Measurements from ENCODE around the gene THTPA. TPM values are rescaled to one million over a fixed set of nuclear protein-coding genes. Genes with fewer than 3 reads are reported as not detected.
A peak's percentile ranks its signal among the peaks of the same experiment; 100 is the strongest.

THTPA gene
- total RNA-seq, 1 experiment from 2014 or later, result 20.0 TPM

- POLR2A ChIA-PET, result interaction anchor here (1.0 kb wide), 1 partner anchor 44 kb away, joined by 5 read pairs; no protein-coding TSS in a partner anchor
- H3K36me3 Mint-ChIP-seq, result peaks cover 5% of the 10 kb centered on the region; the same call in 1 of the 2 replicates
- DNase-seq (ENCODE audit: low spot score) (peak; percentile 55), ATAC-seq (no peak)
- no peak overlapping the region for H3K27ac Mint-ChIP-seq
- CTCF ChIA-PET, result interaction anchor here (0.8 to 4.8 kb wide), 9 partner anchors 9 to 528 kb away, joined by 3 to 38 read pairs (median 7); partner anchors contain the start of gene DHRS4
- peaks cover 17% of the 10 kb centered on the region for H3K4me1 Mint-ChIP-seq
- H3K4me3 Mint-ChIP-seq, result no peak overlapping the region
- peaks cover 12% of the 10 kb centered on the region for H3K9me3 Mint-ChIP-seq
- TF ChIP-seq ZNF121 (CRISPR knock-in tag; IDR thresholded peaks at IDR 0.05) (no peak), ZNF232 (CRISPR knock-in tag; IDR thresholded peaks at IDR 0.05) (no peak), ZNF671 (CRISPR knock-in tag; IDR thresholded peaks at IDR 0.05) (no peak), USF1 (CRISPR knock-in tag; IDR thresholded peaks at IDR 0.05) (no peak), NR3C1 (CRISPR knock-in tag; conservative IDR thresholded peaks at IDR 0.05; ENCODE audit: low read depth) (no peak), TEAD4 (CRISPR knock-in tag; IDR thresholded peaks at IDR 0.05) (no peak), TP53 (CRISPR knock-in tag; IDR thresholded peaks at IDR 0.05) (no peak), OVOL2 (CRISPR knock-in tag; IDR thresholded peaks at IDR 0.05; ENCODE audit: borderline replicate concordance) (no peak), E2F5 (CRISPR knock-in tag; IDR thresholded peaks at IDR 0.05) (no peak)
- peaks cover 31% of the 10 kb centered on the region for H3K27me3 Mint-ChIP-seq (ENCODE audit: low read depth)
Observed at GRCh38 chr14:23580948-23581281, 24.8 kb downstream of the THTPA start.

GRCh38 chr14:23582906-23583760 lies 27.1 kb downstream of the THTPA start:
- DNase-seq (ENCODE audit: low spot score) (no peak), ATAC-seq (no peak)
- peaks cover 27% of the 10 kb centered on the region for H3K27me3 Mint-ChIP-seq (ENCODE audit: low read depth)
- H3K4me1 Mint-ChIP-seq, result peaks cover 11% of the 10 kb centered on the region
- no peak overlapping the region for H3K27ac Mint-ChIP-seq
- POLR2A ChIA-PET, result interaction anchor here (1.1 kb wide), 1 partner anchor 16 kb away, joined by 4 read pairs; the partner anchor contains the start of gene AP1G2
- CTCF ChIA-PET, result interaction anchor here (0.7 kb wide), 1 partner anchor 49 kb away, joined by 3 read pairs; no protein-coding TSS in a partner anchor
- H3K9me3 Mint-ChIP-seq, result peaks cover 12% of the 10 kb centered on the region
- no peak overlapping the region for H3K4me3 Mint-ChIP-seq
- TF ChIP-seq GABPB1 (CRISPR knock-in tag; IDR thresholded peaks at IDR 0.05) (peak; percentile 11; the same call in 1 of the 2 replicates), ZNF263 (CRISPR knock-in tag; IDR thresholded peaks at IDR 0.05; ENCODE audit: low read depth) (no peak), NFATC4 (CRISPR knock-in tag; IDR thresholded peaks at IDR 0.05) (no peak), AFF4 (CRISPR knock-in tag; IDR thresholded peaks at IDR 0.05; ENCODE audit: borderline replicate concordance) (no peak), ARID4B (CRISPR knock-in tag; IDR thresholded peaks at IDR 0.05; ENCODE audit: borderline replicate concordance) (no peak)
- peaks cover 5% of the 10 kb centered on the region; the same call in 1 of the 2 replicates for H3K36me3 Mint-ChIP-seq
